NCI-H345 (cell line): ENCODE results near the gene NFYB.

ENCODE experiments used
- DNase-seq: peaks from one replicate; lab custom pipeline; 2025; lab: John Stamatoyannopoulos, UW

NFYB gene

GRCh38 chr12:104155711-104156555 lies 17.9 kb upstream of the NFYB start:
- DNase-seq: no peak

- no peak for DNase-seq
Observed at GRCh38 chr12:104154806-104155205, 16.8 kb upstream of the NFYB start.

GRCh38 chr12:104154286-104154685 lies 16.3 kb upstream of the NFYB start:
- DNase-seq: no peak

- DNase-seq: no peak
Observed at GRCh38 chr12:104152685-104153241, 14.8 kb upstream of the NFYB start.

- DNase-seq: peak; percentile 51
Observed at GRCh38 chr12:104150416-104150815, 12.4 kb upstream of the NFYB start.

GRCh38 chr12:104147346-104147745 lies 9.3 kb upstream of the NFYB start:
- no peak for DNase-seq

- no peak for DNase-seq
Observed at GRCh38 chr12:104143918-104144317, 5.9 kb upstream of the NFYB start.

GRCh38 chr12:104143002-104143401 lies 5.0 kb upstream of the NFYB start:
- no peak for DNase-seq

GRCh38 chr12:104142543-104142942 lies 4.5 kb upstream of the NFYB start:
- no peak for DNase-seq

- no peak for DNase-seq
Observed at GRCh38 chr12:104138797-104139152, 765 bp upstream of the NFYB start.

- DNase-seq: peak; percentile 35
Observed at GRCh38 chr12:104137001-104137901, 759 bp downstream of the NFYB start.

GRCh38 chr12:104136577-104136976 lies 1.4 kb downstream of the NFYB start:
- DNase-seq: no peak

GRCh38 chr12:104134882-104135281 lies 3.1 kb downstream of the NFYB start:
- no peak for DNase-seq

- no peak for DNase-seq
Observed at GRCh38 chr12:104133866-104134265, 4.1 kb downstream of the NFYB start.

- no peak for DNase-seq
Observed at GRCh38 chr12:104133321-104133720, 4.7 kb downstream of the NFYB start.

- no peak for DNase-seq
Observed at GRCh38 chr12:104132351-104132956, 5.6 kb downstream of the NFYB start.

GRCh38 chr12:104131609-104132008 lies 6.4 kb downstream of the NFYB start:
- DNase-seq: no peak

GRCh38 chr12:104130760-104131159 lies 7.2 kb downstream of the NFYB start:
- no peak for DNase-seq

- no peak for DNase-seq
Observed at GRCh38 chr12:104126548-104126947, 11.5 kb downstream of the NFYB start.

GRCh38 chr12:104122298-104122697 lies 15.7 kb downstream of the NFYB start:
- DNase-seq: no peak

- no peak for DNase-seq
Observed at GRCh38 chr12:104121001-104121400, 17.0 kb downstream of the NFYB start.

GRCh38 chr12:104115587-104115975 lies 22.4 kb downstream of the NFYB start:
- DNase-seq: no peak
